ENCODE results near the gene FGFBP2. TPM values are rescaled to one million over a fixed set of nuclear protein-coding genes. Genes with fewer than 3 reads are reported as not detected.
A peak's percentile ranks its signal among the peaks of the same experiment; 100 is the strongest.

FGFBP2 gene, protein sequence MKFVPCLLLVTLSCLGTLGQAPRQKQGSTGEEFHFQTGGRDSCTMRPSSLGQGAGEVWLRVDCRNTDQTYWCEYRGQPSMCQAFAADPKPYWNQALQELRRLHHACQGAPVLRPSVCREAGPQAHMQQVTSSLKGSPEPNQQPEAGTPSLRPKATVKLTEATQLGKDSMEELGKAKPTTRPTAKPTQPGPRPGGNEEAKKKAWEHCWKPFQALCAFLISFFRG
- total RNA-seq (5.2 and 7.3 TPM in 2 replicates), polyA plus RNA-seq (1.7 and 2.2 TPM in 2 replicates)

DNA sequence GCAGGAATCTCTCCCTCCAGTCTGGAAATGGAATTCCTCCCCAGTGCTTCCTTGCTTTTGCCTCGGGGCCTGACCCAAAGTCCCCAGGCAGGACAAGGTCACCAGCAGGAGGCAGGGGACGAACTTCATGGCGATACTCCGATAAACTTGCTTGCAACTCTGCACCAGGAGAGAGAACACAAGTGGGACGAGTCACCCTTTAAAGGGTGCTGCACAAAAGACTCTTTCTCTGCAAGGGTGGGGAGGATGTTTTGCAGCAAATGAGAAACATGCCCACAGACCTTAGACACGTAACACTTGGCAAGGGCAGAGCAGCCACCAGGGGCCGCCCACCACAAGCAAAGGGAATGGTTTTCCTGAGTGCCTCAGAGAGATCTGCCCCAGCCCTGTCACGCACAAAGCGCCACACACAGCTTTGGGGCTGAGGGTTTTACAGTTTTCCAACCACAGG, at the start of gene FGFBP2:
Gene FGFBP2, minus strand, starts transcription at position 175 of the 451 bp plus-strand sequence. Its CDS starts 46 bp downstream, at position 129.
- Histone ChIP-seq H3K36me3 (replicated peaks; ENCODE audit: insufficient read depth, low read depth) (no peaks in the 10 kb centered on the region), H3K4me3 (no peak within 1 kb of the TSS), H3K9me2 (replicated peaks; ENCODE audit: insufficient read depth) (no peaks in the 10 kb centered on the region), H4K20me1 (ENCODE audit: insufficient read depth, poor library complexity, severe bottlenecking) (no peaks in the 10 kb centered on the region), H3K79me2 (no peaks in the 10 kb centered on the region), H3K27ac (no peak within 1 kb of the TSS), H2AFZ (no peak within 1 kb of the TSS), H3K4me2 (no peak within 1 kb of the TSS), H3K27me3 (no peaks in the 10 kb centered on the region), H3K4me1 (ENCODE audit: insufficient read depth) (no peaks in the 10 kb centered on the region), H3K9me3 (ENCODE audit: low read depth) (no peaks in the 10 kb centered on the region)
- 42% methylated on average over 9 of the region's 9 CpGs for WGBS (ENCODE audit: low lambda C conversion rate, missing lambda C conversion rate)
- TF ChIP-seq EZH2phosphoT487 (IDR thresholded peaks at IDR 0.05; ENCODE audit: low read depth, severe bottlenecking, unreplicated experiment) (no peak), EZH2 (IDR thresholded peaks at IDR 0.05; ENCODE audit: borderline replicate concordance) (no peak)
- TF ChIP-seq, protein P1, sequence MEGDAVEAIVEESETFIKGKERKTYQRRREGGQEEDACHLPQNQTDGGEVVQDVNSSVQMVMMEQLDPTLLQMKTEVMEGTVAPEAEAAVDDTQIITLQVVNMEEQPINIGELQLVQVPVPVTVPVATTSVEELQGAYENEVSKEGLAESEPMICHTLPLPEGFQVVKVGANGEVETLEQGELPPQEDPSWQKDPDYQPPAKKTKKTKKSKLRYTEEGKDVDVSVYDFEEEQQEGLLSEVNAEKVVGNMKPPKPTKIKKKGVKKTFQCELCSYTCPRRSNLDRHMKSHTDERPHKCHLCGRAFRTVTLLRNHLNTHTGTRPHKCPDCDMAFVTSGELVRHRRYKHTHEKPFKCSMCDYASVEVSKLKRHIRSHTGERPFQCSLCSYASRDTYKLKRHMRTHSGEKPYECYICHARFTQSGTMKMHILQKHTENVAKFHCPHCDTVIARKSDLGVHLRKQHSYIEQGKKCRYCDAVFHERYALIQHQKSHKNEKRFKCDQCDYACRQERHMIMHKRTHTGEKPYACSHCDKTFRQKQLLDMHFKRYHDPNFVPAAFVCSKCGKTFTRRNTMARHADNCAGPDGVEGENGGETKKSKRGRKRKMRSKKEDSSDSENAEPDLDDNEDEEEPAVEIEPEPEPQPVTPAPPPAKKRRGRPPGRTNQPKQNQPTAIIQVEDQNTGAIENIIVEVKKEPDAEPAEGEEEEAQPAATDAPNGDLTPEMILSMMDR (IDR thresholded peaks at IDR 0.05; ENCODE audit: poor library complexity), result peak; percentile 49
- DNase-seq (ENCODE audit: low spot score), result peak; percentile 73

DNA sequence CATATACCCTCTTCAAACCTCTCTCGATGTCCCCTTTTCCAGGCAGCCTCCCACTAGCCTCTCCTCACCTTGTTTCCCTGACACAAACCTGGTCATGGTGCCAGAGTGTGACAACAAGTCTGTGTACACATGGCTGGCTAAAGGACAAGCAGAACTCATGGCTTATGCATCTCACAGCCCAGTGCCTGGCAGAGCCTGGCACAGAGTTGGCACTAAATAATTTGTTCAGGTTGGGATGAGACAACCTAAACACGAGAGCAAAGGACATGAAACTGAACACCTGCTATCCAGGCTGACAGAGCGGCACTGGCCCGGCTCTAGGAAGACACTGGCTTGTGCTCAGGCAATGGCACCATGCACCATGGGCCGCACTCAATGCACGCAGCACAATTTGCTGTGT, 48.2 kb upstream of the FGFBP2 start:
- Histone ChIP-seq H2AFZ (no peak overlapping the region), H3K27ac (no peak overlapping the region), H3K27me3 (no peaks in the 10 kb centered on the region), H3K9me2 (replicated peaks; ENCODE audit: insufficient read depth) (no peaks in the 10 kb centered on the region), H4K20me1 (ENCODE audit: insufficient read depth, poor library complexity, severe bottlenecking) (no peaks in the 10 kb centered on the region), H3K79me2 (no peaks in the 10 kb centered on the region), H3K4me2 (no peak overlapping the region), H3K36me3 (replicated peaks; ENCODE audit: insufficient read depth, low read depth) (no peaks in the 10 kb centered on the region), H3K9me3 (ENCODE audit: low read depth) (no peaks in the 10 kb centered on the region), H3K4me1 (ENCODE audit: insufficient read depth) (no peaks in the 10 kb centered on the region), H3K4me3 (no peak overlapping the region)
- no peak for DNase-seq (ENCODE audit: low spot score)
- WGBS (ENCODE audit: low lambda C conversion rate, missing lambda C conversion rate), result 95% methylated on average over 6 of the region's 6 CpGs
- TF ChIP-seq EZH2 (IDR thresholded peaks at IDR 0.05; ENCODE audit: borderline replicate concordance) (no peak), EZH2phosphoT487 (IDR thresholded peaks at IDR 0.05; ENCODE audit: low read depth, severe bottlenecking, unreplicated experiment) (no peak)
- TF ChIP-seq, protein P1 (IDR thresholded peaks at IDR 0.05; ENCODE audit: poor library complexity), result no peak

DNA sequence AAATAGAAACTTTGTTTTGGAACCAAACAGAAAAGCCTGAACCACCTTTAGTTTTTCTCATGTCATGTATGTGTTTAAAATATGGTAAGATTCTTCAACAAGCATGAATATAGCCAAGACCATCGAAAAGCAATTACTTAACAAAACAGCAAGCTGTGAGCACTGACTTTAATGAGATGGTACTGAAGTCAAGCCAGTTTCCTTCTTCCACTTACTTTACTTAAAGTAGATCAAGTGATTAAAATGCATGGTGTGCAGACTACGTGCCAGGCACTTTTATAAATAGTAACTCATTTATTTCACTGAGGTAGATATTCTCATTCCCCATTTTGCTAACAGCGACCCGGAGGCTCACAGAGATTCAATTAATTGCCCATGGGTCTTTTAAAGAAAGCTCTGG, 46.2 kb upstream of the FGFBP2 start:
- H2AFZ ChIP-seq, result no peak overlapping the region
- H3K79me2 ChIP-seq, result no peaks in the 10 kb centered on the region
- no peaks in the 10 kb centered on the region for H3K9me2 ChIP-seq (replicated peaks; ENCODE audit: insufficient read depth)
- H3K27me3 ChIP-seq, result no peaks in the 10 kb centered on the region
- DNase-seq (ENCODE audit: low spot score), result no peak
- no peak overlapping the region for H3K4me3 ChIP-seq
- TF ChIP-seq, protein P1 (IDR thresholded peaks at IDR 0.05; ENCODE audit: poor library complexity), result no peak
- no peak for TF ChIP-seq EZH2 (IDR thresholded peaks at IDR 0.05; ENCODE audit: borderline replicate concordance)
- TF ChIP-seq EZH2phosphoT487 (IDR thresholded peaks at IDR 0.05; ENCODE audit: low read depth, severe bottlenecking, unreplicated experiment), result no peak
- H3K27ac ChIP-seq, result no peak overlapping the region
- H4K20me1 ChIP-seq (ENCODE audit: insufficient read depth, poor library complexity, severe bottlenecking), result no peaks in the 10 kb centered on the region
- H3K4me2 ChIP-seq, result no peak overlapping the region
- no peaks in the 10 kb centered on the region for H3K36me3 ChIP-seq (replicated peaks; ENCODE audit: insufficient read depth, low read depth)
- no peaks in the 10 kb centered on the region for H3K9me3 ChIP-seq (ENCODE audit: low read depth)
- no peaks in the 10 kb centered on the region for H3K4me1 ChIP-seq (ENCODE audit: insufficient read depth)
- 91% methylated on average over 4 of the region's 4 CpGs for WGBS (ENCODE audit: low lambda C conversion rate, missing lambda C conversion rate)

All from hepatocyte (in vitro differentiated cells).